Adrenal gland (tissue), 5 donors: Measurements from ENCODE around the gene COPZ1.

ENCODE experiments used
- POLR2A ChIP-seq, 2 donors: fragments of 450-650 bp; IDR thresholded peaks; one replicate each; pipeline ENCODE4 v1.6.1; 2017; ENCODE audit warnings: antibody characterized with exemption in 2 of 2, mild to moderate bottlenecking in 2 of 2, moderate library complexity in 1 of 2
- TF ChIP-seq, protein P1 (sequence below), 6 experiments: fragments of 450-650 bp in 4 of 6; fragments of 200-600 bp in 2 of 6; sonication (generic) in 1 of 6; IDR thresholded peaks; 1 replicate in 5 of 6; 2 replicates in 1 of 6; pipeline versions ENCODE4 v1.5.1 to v1.8.0; 2016 to 2021; ENCODE audit warnings: antibody characterized with exemption in 6 of 6, mild to moderate bottlenecking in 2 of 6, moderate library complexity in 1 of 6
- donor health status: DM: no; HTN: no; CAD: no.

DNA sequence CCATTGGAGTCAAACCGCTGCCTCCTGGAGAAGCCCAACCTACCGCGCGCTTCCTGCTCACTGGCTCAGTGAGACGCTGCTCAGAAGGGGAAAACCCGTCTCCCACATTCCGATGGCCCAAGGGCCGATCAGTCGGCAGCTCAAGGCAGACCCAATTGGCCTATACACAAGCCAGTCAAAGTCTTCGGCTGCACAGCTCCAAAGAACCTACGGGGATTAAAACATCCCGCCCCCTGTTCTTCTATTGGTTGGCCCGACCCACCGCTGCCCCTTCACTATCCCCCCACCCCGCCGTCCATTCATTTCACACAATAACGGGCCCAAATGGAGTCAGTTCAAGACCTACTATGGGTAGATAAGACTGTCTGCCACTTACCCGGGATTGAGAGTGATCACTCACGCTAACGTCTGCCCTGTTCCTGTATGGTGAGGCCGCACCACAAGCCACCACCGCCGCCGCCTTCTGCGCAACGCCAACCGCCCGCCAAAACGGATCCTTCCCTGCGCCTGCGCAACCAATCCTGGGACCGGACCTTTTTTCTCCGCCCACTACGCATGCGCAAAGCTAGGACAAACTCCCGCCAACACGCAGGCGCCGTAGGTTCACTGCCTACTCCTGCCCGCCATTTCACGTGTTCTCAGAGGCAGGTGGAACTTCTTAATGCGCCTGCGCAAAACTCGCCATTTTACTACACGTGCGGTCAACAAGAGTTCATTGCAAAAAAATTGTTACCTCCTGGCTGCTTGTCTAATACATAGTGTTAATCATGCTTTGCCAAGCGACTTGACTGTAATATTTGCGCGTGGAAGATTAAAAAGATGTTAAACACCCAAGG lies 45.1 kb upstream of the COPZ1 start, which contains the start of gene CBX5:
- TF ChIP-seq, protein P1, sequence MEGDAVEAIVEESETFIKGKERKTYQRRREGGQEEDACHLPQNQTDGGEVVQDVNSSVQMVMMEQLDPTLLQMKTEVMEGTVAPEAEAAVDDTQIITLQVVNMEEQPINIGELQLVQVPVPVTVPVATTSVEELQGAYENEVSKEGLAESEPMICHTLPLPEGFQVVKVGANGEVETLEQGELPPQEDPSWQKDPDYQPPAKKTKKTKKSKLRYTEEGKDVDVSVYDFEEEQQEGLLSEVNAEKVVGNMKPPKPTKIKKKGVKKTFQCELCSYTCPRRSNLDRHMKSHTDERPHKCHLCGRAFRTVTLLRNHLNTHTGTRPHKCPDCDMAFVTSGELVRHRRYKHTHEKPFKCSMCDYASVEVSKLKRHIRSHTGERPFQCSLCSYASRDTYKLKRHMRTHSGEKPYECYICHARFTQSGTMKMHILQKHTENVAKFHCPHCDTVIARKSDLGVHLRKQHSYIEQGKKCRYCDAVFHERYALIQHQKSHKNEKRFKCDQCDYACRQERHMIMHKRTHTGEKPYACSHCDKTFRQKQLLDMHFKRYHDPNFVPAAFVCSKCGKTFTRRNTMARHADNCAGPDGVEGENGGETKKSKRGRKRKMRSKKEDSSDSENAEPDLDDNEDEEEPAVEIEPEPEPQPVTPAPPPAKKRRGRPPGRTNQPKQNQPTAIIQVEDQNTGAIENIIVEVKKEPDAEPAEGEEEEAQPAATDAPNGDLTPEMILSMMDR (IDR thresholded peaks at IDR 0.05) = no peak
- TF ChIP-seq POLR2A (IDR thresholded peaks at IDR 0.05) = peak; percentile 35 to 97
